Endothelial cell of umbilical vein (primary cell): ENCODE data around the gene SUV39H1. TPM values are rescaled to one million over a fixed set of nuclear protein-coding genes. Genes with fewer than 3 reads are reported as not detected.

Experiments used
- BruUV-seq: library from RNA; stranded (reverse); fragments of 400-500 nt; replicated peaks from 2 replicates; lab custom pipeline; 2021; lab: Mats Ljungman, UMichigan
- CTCF ChIA-PET: fragments of 300-600, 350-600 bp; sonication (Branson Sonifier 250); formaldehyde crosslinking; loops from one replicate; lab custom pipeline; 2021; ENCODE audit warnings: antibody characterized with exemption, inconsistent platforms; lab: Charles Lee
- POLR2A ChIA-PET: fragments of 300-600, 350-600 bp; sonication (Branson Sonifier 250); formaldehyde crosslinking; loops from one replicate; lab custom pipeline; 2021; ENCODE audit warnings: antibody characterized with exemption, inconsistent platforms; lab: Charles Lee
- DNase-seq: peaks from one replicate; pipeline ENCODE4 v3.0.0-alpha.2; 2011; ENCODE audit warnings: low read depth, low spot score
- FAIRE-seq: peaks from 2 replicates; lab custom pipeline; 2011; peaks lifted over from hg19 to GRCh38; lab: Jason Lieb, UNC
- H2AFZ ChIP-seq: 2 replicates; pipeline ENCODE4 v1.6.0; 2012; ENCODE audit warnings: low read depth, low read length, control low read depth, inconsistent platforms
- H3K27ac ChIP-seq: 2 replicates; pipeline ENCODE4 v1.5.1; 2011; ENCODE audit warnings: low read depth, mild to moderate bottlenecking, control low read depth, low read length, moderate library complexity; ENCODE audit not compliant: insufficient read depth
- H3K27me3 ChIP-seq, 2 experiments: 2 replicates each; pipeline versions ENCODE4 v1.6.0 to v1.6.1; 2011; ENCODE audit warnings: low read length in 2 of 2, mixed read lengths in 1 of 2; ENCODE audit not compliant: control insufficient read depth in 2 of 2, insufficient read depth in 2 of 2
- H3K36me3 ChIP-seq, 2 experiments: 2 replicates in 1 of 2; 3 replicates in 1 of 2; pipeline ENCODE4 v1.5.1; 2011; ENCODE audit warnings: low read length in 2 of 2, mild to moderate bottlenecking in 1 of 2, moderate library complexity in 1 of 2; ENCODE audit not compliant: control insufficient read depth in 2 of 2, insufficient read depth in 2 of 2; ENCODE audit errors: extremely low read depth in 1 of 2
- H3K4me1 ChIP-seq: 3 replicates; pipeline ENCODE4 v1.5.1; 2011; ENCODE audit warnings: mild to moderate bottlenecking, low read length; ENCODE audit not compliant: control insufficient read depth, insufficient read depth; ENCODE audit errors: extremely low read depth
- H3K4me2 ChIP-seq: 2 replicates; pipeline ENCODE4 v1.6.1; 2011; ENCODE audit warnings: low read length, control low read depth, mixed read lengths; ENCODE audit not compliant: insufficient read depth
- H3K4me3 ChIP-seq, 3 experiments: fragments of 200-600 bp in 1 of 3; sonication (generic), shearing (Covaris generic) in 1 of 3; replicated peaks in 1 of 3; 2 replicates each; pipeline ENCODE4 v1.5.1; 2011 to 2016; ENCODE audit warnings: control low read depth in 3 of 3, low read length in 3 of 3, mild to moderate bottlenecking in 2 of 3, inconsistent platforms in 1 of 3, low read depth in 1 of 3, moderate library complexity in 1 of 3; ENCODE audit not compliant: insufficient read depth in 1 of 3
- H3K79me2 ChIP-seq: 2 replicates; pipeline ENCODE4 v1.6.0; 2012; ENCODE audit warnings: low read length, inconsistent platforms; ENCODE audit not compliant: control insufficient read depth, insufficient read depth
- H3K9ac ChIP-seq: replicated peaks from 2 replicates; pipeline ENCODE3; 2011; ENCODE audit warnings: low read length, control low read depth; ENCODE audit not compliant: insufficient read depth; ENCODE audit errors: extremely low read depth
- H3K9me1 ChIP-seq: replicated peaks from 3 replicates; pipeline ENCODE4 v1.6.0; 2011; ENCODE audit warnings: mild to moderate bottlenecking, low read length; ENCODE audit not compliant: control insufficient read depth, insufficient read depth; ENCODE audit errors: extremely low read depth
- H3K9me3 ChIP-seq: replicated peaks from 2 replicates; pipeline ENCODE4 v1.5.1; 2012; ENCODE audit warnings: low read length, inconsistent platforms; ENCODE audit not compliant: control insufficient read depth, insufficient read depth
- H4K20me1 ChIP-seq: replicated peaks from 2 replicates; pipeline ENCODE3; 2011; ENCODE audit warnings: mild to moderate bottlenecking, low read length; ENCODE audit not compliant: control insufficient read depth, insufficient read depth; ENCODE audit errors: extremely low read depth
- EZH2 ChIP-seq: IDR thresholded peaks from 2 replicates; pipeline ENCODE4 v1.6.1; 2012; ENCODE audit warnings: borderline replicate concordance, low read depth, mild to moderate bottlenecking, moderate library complexity, low read length, inconsistent platforms; ENCODE audit not compliant: severe bottlenecking
- FOS ChIP-seq: IDR thresholded peaks from 2 replicates; pipeline ENCODE4 v1.6.1; 2011; ENCODE audit warnings: mild to moderate bottlenecking, low read length, moderate library complexity, borderline replicate concordance; ENCODE audit not compliant: insufficient read depth
- GATA2 ChIP-seq: IDR thresholded peaks from 2 replicates; pipeline ENCODE4 v1.7.0; 2011; ENCODE audit warnings: low read depth, mild to moderate bottlenecking, moderate library complexity, mixed read lengths, low read length; ENCODE audit not compliant: insufficient read length, insufficient read depth
- JUN ChIP-seq: IDR thresholded peaks from 2 replicates; pipeline ENCODE4 v1.6.1; 2011; ENCODE audit warnings: borderline replicate concordance, low read depth; ENCODE audit not compliant: insufficient read length, insufficient read depth
- MYC ChIP-seq: IDR thresholded peaks from one replicate; pipeline ENCODE4 v1.6.1; 2011; ENCODE audit warnings: mild to moderate bottlenecking, low read depth, low read length
- POLR2A ChIP-seq: IDR thresholded peaks from 2 replicates; pipeline ENCODE4 v1.6.1; 2012; ENCODE audit warnings: low read depth, mild to moderate bottlenecking, control low read depth, low read length
- POLR2AphosphoS5 ChIP-seq: IDR thresholded peaks from 2 replicates; pipeline ENCODE4 v1.6.1; 2012; ENCODE audit warnings: low read depth, mild to moderate bottlenecking, control low read depth, low read length, moderate library complexity; ENCODE audit not compliant: insufficient read depth
- dilution Hi-C: fragments of 300-500 bp; cut with MboI; formaldehyde crosslinking; loops from one replicate; pipeline ENCODE4 v1.15.0; 2019; ENCODE audit warnings: low sequenced_read_pairs; ENCODE audit not compliant: extremely low pct_ligation_motif_present
- intact Hi-C: fragments of 100-400 bp; cut with micrococcal nuclease; formaldehyde crosslinking; loops from one replicate; pipeline ENCODE4 v1.10.0; 2022
- polyA plus RNA-seq, 4 experiments: library from polyadenylated mRNA; depleted of rRNA in 3 of 4; stranded (reverse) in 3 of 4; unstranded in 1 of 4; fragments of >200 nt; gene quantifications; 2 replicates each; pipeline versions ENCODE4 v1.2.1 to v1.2.3, GENCODE V29; 2011 to 2012; ENCODE audit warnings: missing spikeins in 1 of 4
- total RNA-seq: library from RNA; stranded (reverse); gene quantifications from 2 replicates; pipeline ENCODE4 v1.2.3, GENCODE V29; 2021
- TF ChIP-seq, protein P1 (sequence below), 2 donors: IDR thresholded peaks; 1 replicate in 1 of 2; 2 replicates in 1 of 2; pipeline ENCODE4 v1.5.1; 2011; ENCODE audit warnings: low read length in 2 of 2, mild to moderate bottlenecking in 2 of 2, moderate library complexity in 2 of 2, control low read depth in 1 of 2, inconsistent platforms in 1 of 2, low read depth in 1 of 2; ENCODE audit not compliant: insufficient read depth in 1 of 2; ENCODE audit errors: extremely low read depth in 1 of 2
- TF ChIP-seq, protein P2 (sequence below): IDR thresholded peaks from 2 replicates; pipeline ENCODE4 v1.6.1; 2011; ENCODE audit not compliant: insufficient read depth, insufficient read length

The SUV39H1 gene
- total and polyA plus RNA-seq, 2 donors (not counting 3 experiments of a cell fraction or from before 2014, with no cell fraction given), result 18.2 to 19.0 TPM

DNA sequence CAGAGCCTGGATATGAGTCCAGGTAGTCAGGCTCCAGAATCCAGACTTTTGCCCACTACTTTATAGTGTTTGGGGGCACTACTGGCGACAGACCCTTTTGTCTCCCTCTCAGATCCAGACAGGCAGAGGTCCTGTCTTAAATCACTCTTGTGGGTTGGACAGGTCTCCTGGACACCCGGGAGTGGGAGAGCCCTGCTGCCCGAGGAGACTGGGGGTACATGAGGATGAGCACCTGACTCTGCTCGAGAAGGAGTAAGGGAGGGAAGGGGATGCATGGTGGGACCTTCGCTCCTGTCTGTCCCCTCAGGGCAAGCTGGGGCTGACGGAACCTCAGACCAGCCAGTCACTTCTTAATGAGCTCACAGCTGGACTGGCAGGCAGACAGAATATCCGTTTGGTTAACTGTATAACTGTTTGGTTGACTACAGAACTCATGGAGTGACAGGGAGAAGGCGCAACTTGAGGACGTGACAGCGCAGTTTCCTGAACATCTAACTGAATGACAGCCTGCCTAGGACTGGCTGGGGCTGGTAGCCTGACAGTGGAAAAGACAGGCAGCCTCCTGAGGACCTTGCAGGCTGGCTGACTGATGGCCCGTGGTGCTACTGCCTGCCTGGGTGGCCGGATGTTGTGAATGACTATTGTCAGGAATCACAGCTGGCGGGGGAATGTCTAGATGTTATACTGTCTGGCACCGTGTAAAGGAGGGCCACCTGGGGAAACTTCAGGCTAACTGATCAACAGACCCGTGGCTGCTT lies 1.6 kb upstream of the SUV39H1 start:
- Histone ChIP-seq H3K9me1 (no peaks in the 10 kb centered on the region), H3K27ac (no peak overlapping the region), H2AFZ (peak overlapping the region; percentile 54), H3K4me1 (peaks cover 5% of the 10 kb centered on the region), H3K79me2 (peaks cover 18% of the 10 kb centered on the region), H4K20me1 (no peaks in the 10 kb centered on the region), H3K4me3 (no peak overlapping the region), H3K4me2 (no peak overlapping the region), H3K9me3 (no peaks in the 10 kb centered on the region), H3K27me3 (no peaks in the 10 kb centered on the region), H3K36me3 (no peaks in the 10 kb centered on the region), H3K9ac (no peak overlapping the region)
- BruUV-seq, result no TSS peak
- POLR2A ChIA-PET, result no interaction called here
- intact Hi-C loops, result no loop called here
- dilution Hi-C loops, result no loop called here
- no peak for DNase-seq
- TF ChIP-seq FOS (no peak), EZH2 (no peak), MYC (no peak), POLR2A (no peak), GATA2 (no peak), POLR2AphosphoS5 (no peak), JUN (no peak)
- TF ChIP-seq, protein P1, sequence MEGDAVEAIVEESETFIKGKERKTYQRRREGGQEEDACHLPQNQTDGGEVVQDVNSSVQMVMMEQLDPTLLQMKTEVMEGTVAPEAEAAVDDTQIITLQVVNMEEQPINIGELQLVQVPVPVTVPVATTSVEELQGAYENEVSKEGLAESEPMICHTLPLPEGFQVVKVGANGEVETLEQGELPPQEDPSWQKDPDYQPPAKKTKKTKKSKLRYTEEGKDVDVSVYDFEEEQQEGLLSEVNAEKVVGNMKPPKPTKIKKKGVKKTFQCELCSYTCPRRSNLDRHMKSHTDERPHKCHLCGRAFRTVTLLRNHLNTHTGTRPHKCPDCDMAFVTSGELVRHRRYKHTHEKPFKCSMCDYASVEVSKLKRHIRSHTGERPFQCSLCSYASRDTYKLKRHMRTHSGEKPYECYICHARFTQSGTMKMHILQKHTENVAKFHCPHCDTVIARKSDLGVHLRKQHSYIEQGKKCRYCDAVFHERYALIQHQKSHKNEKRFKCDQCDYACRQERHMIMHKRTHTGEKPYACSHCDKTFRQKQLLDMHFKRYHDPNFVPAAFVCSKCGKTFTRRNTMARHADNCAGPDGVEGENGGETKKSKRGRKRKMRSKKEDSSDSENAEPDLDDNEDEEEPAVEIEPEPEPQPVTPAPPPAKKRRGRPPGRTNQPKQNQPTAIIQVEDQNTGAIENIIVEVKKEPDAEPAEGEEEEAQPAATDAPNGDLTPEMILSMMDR (IDR thresholded peaks at IDR 0.05; ENCODE audit: extremely low read depth in 1 of 2, insufficient read depth in 1 of 2, low read depth in 1 of 2, low read length in 2 of 2), result no peak
- TF ChIP-seq, protein P2, sequence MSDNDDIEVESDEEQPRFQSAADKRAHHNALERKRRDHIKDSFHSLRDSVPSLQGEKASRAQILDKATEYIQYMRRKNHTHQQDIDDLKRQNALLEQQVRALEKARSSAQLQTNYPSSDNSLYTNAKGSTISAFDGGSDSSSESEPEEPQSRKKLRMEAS, result no peak
- FAIRE-seq, result no peak
- CTCF ChIA-PET, result interaction anchor here (1.5 kb wide), 1 partner anchor 47 kb away, joined by 5 read pairs; no protein-coding TSS in a partner anchor
